NCI-H1436 treated with DMSO at 0.1 percent for 48 hours (cell line): ENCODE measurements around the gene CISTR.
A peak's percentile ranks its signal among the peaks of the same experiment; 100 is the strongest.
"Not testable (repeated sequence)": the region's sequence is repeated elsewhere in the genome, so short reads cannot be mapped to it uniquely, and the experiment has no call there.

ENCODE experiments used
- DNase-seq: peaks from one replicate; lab custom pipeline; 2025; lab: John Stamatoyannopoulos, UW

The CISTR gene

DNA sequence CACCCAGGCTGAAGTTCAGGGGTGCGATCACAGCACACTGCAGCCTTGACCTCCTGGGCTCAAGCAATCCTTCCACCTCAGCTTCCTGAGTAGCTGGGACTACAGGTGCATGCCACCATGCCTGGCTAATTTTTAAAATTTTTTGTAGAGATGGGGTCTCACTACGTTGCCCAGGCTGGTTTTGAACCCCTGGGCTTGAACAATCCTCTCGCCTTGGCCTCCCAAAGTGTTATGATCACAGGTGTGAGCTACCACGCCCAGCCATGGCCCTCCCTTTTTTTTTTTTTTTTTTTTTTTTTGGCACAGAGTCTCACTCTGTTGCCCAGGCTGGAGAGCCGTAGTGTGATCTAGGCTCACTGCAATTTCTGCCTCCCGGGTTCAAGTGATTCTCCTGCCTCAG is 33.2 kb downstream of the CISTR start:
- DNase-seq = not testable (repeated sequence)

DNA sequence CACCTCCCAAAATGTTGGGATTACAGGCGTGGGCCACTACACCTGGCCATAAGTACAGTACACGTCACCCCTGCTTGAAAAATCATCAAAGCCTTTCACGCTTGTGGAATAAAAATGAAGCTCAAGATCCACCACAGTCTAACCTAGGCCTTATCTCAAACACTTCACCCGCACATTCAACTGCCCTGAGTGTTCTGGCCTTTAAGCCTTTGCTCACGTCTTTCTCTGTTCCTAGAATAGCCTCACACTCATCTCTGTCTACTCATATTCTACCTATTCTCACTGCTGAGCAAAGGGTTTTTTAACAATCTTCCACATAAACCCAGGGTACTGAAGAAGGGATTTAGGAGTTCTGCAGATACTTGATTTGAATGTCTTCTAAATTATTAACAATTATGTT is 34.5 kb downstream of the CISTR start:
- no peak for DNase-seq

- DNase-seq = no peak
Observed at GRCh38 chr12:53714004-53714403, 37.8 kb downstream of the CISTR start.

DNA sequence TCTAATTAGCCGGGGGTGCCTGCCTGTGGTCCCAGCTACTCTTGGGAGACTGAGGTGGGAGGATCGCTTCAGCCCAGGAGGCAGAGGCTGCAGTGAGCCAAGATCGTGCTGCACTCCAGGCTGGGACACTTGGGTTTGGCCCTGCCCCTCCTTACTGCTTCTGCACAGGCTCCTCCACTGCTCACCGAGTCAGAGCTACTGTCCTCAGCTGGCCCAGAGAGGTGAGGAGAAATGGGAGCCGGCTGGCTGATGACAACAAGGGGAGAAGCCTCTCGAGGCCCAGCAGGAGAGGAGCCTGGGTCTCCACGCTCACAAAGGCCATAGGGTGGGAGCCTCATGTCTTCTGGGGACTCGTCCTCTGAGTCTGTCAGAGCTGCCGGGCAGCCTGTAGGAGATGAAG is 38.3 kb downstream of the CISTR start:
- no peak for DNase-seq

GRCh38 chr12:53712059-53712643 is 39.6 kb downstream of the CISTR start:
- no peak for DNase-seq

DNA sequence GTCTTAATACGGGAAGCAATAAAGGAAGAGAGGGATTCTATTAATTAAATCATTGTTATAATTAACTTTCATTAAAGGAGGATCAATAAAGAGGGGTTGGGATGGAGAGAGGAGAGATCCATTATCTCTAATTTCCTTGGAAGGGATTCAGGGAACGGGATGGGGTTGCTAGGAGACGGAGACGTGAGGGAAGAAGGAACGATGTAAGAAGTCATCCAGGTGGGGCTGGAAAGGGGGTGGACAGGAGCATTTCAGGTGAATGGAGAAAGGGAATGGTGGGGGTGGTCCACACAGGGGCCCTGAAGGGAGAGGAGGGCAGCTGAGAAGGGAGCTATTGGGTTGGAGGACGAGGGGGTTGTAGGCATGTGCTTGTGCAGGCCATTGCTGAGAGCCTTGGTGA is 41.7 kb downstream of the CISTR start:
- no peak for DNase-seq

- no peak for DNase-seq
Observed at GRCh38 chr12:53709671-53710070, 42.1 kb downstream of the CISTR start.

GRCh38 chr12:53706080-53706479 is 45.7 kb downstream of the CISTR start:
- DNase-seq = no peak

DNA sequence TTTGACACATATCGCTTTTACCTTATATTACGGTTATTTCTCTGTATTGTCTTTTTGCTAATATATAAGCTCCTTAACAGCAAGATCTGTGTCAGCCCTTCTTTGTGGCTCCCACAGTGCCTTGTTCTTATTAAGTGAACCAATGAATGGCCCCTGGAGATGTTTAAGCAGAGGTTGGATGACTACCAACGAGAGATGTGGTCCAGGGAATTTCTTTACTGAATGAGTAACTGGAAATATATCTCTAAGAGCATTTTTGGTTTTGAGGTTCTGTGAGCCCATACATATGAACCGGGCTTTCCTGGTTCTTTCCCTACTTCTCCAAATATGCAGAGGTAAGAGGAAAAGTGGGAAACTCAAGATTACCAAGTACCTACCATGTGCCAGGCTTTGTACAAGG is 48.0 kb downstream of the CISTR start:
- no peak for DNase-seq

DNA sequence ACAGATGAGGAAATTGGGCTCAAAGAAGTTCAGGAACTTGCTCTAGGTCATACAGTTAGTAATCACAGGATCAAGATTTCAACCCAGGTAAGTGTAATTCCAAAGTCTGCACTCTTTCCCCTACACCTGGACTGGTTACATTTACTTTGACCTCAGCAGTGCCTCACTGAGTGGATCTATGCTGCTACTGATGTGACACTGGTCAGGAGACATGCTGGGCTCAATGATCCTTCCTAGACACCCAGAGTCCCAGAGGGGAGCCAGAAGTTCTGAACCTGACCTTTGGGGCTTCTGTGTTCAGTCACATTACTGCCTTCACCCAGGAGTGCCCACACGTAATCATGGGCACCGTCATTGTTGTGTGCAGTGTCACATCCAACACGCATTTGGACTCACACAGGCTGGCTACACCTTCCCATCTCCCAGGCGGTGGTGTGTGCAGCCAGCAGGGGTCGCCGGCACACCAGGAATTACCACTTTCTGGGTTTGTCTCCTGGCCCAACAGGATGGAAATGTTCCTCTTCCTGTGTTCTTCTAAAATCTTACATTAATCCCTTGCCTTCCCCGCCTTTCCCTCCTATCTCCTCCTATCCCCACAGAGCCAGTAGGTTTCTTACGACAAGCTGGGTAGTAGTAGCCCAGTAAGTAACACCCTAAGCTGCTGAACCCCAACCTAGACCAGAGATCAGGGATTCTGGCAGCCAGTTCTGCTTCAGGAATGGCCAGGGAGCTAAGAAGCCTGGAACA is 50.1 kb downstream of the CISTR start:
- DNase-seq = peak; percentile 10

- DNase-seq = no peak
Observed at GRCh38 chr12:53700567-53700966, 51.2 kb downstream of the CISTR start.

- no peak for DNase-seq
Observed at GRCh38 chr12:53699678-53700025, 52.1 kb downstream of the CISTR start.

GRCh38 chr12:53698948-53699677 is 52.7 kb downstream of the CISTR start:
- DNase-seq = no peak

GRCh38 chr12:53696655-53697331 is 55.0 kb downstream of the CISTR start:
- DNase-seq = no peak
